HTR-8/SVneo (cell line): ENCODE results near the gene CA12.
"Not testable (repeated sequence)": the region's sequence is repeated elsewhere in the genome, so short reads cannot be mapped to it uniquely, and the experiment has no call there.

Source experiments
- DNase-seq: peaks from one replicate; pipeline ENCODE4 v3.0.0; 2011; ENCODE audit warnings: low spot score, mixed read lengths; ENCODE audit not compliant: insufficient read length
- FAIRE-seq: peaks from 2 replicates; lab custom pipeline; 2011; peaks lifted over from hg19 to GRCh38; lab: Jason Lieb, UNC

CA12 gene

DNA sequence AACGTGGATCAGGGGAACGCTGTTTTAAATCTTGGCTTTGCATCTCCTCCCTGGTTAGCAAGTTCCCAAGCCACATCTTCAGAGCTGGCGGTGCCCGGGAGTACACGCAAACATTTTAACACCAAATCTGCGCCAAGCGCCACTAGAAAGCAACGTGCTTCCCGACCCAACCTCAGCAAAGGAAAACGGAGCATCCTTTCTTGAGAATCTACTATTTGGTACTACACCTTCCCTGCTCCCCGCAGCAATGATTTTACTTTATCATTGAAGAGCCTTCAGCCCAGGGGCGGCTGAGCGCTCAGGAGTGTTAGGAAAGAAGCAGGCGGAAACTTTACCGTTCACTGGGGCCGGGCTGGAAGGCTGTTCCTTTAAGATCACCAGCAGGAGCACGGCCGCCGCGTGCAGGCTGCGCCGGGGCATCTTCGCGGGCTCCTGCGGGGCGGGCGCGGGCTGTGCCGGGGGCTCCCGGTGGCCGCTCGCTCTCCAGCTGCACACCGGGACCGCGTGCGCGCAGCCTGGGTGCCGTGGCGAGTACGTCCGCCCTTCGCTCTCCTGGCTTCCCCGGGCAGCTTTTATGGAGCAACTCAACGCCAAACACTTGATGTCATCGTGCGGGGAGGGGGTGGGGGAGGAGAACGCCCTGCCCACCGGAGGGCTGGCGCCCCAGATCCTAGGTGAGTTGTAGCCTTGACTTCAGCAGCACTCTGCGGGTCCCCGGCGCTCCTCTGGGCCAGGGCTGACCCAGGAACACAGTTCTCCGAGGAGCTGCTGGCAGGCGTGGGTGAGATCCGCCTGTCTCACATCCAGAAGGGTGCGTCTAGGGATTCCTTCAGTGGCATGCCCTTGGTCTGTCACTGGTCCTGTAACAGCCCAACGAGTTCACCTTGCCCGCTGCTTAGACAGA, at the start of gene CA12:
TSS of gene CA12 (minus strand) at position 546 of the 904 bp plus-strand sequence. CDS start at position 420, 126 bp downstream.
- FAIRE-seq = no peak

DNA sequence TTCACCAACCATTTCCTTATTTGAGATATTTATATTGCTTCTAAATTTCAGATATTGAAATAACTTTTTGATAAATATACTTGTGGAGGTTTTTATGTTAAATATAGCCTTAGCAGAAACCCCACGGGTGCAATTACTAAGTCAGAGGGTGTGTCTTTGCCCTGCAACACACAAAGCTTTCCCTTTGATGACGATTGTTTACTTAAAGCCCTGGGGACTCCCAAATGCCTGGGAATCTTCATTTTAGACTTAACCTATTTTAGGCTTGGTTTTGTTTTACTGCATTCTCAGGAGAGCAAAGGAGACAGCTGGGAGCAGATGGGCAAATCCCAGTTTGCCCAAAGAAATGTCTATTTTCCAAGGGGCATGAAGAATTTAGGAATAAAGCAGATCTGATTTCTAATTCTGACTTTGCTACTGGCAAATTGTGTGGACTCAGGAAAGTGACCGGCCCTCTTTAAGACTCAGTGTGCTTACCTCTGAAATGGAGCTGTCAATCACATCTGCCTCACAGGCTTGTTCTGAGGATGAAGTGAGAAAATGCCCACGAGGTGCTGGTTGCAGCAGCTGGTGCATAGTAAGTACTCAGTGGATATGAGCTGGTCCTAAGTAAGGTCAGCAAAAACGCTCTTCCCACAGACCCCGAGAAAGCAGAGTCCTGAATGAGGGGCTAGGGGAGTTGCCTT, 49.3 kb upstream of the CA12 start:
- no peak for DNase-seq

More for the DNA sequence above, at the start of gene CA12:
- peak; percentile 31 for DNase-seq

DNA sequence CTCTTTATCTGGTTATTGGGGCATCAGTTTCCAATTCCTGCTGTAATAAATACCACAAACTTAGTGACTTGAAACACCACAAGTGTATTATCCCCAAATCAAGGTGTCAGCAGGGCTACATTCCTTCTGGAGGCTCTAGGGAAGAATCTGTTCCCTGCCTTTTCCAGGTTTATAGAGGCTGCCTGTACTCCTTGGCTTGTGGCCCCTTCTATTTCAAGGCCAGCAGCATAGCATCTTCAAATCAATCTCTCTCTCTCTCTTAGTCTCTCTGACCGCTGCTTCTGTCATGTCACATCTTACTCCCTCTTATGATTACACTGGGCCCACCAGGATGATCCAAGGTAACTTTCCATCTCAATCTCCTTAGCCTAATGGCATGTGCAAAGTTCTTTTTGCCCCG, 44.9 kb upstream of the CA12 start:
- DNase-seq (no peak), FAIRE-seq (no peak)

More for the DNA sequence above, 49.3 kb upstream of the CA12 start:
- FAIRE-seq = no peak

DNA sequence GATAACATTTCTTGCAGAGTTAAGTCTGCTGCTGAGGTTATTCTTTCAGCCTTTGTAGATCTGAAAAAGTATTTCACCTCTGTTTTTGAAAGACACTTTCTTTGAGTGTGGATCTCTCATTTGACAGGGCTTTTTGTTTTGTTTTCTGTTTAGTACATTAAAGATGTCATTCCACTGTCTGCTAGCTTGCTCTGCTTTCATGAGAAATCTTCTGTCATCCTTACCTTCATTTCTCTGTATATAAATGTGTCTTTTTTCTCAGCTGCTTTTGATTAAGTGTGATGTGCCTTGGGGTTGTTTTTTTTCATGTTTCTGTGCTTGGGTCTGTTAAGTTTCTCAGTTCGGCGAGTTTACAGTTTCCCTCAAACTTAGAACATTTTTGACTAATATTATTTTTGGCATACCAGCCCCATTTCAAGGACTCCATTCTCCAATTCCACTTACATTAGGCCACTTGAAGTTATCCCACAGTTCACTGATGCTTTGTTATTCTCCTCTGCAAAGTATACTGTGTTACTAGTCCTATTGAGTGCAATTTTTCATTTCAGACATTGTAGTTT, 43.9 kb upstream of the CA12 start:
- FAIRE-seq = no peak
- no peak for DNase-seq

DNA sequence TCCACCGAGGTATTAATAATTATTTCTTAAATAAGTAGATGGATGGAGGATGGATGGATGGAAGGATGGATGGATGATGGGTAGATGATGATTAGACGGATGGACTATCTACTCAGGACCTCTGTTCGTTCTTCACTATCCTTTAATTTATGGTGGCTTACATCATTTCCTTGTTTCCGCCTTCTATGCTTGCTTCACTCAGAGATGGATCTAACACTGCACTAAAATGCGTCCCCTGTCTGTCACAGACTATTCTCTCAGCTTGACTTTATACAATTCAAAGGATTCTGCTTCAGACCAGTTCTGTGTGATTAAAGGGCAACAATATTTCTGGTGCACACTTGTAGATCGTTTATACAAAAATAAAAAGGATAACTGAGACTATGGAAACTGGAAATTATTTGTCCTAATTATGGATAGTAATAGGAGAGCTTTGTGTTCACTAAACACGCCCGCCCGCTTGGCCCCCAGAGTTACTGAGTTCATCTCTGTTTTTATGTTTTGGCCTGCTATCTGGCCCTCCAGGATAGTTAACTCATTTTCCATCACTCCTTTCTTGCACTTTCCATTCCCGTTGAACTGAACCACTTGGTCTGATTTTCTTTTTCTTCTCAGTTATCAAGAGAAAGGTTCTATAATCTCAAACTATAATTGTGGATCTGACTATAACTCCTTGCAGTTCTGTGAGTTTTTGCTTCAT, 41.4 kb upstream of the CA12 start:
- FAIRE-seq (no peak), DNase-seq (no peak)

DNA sequence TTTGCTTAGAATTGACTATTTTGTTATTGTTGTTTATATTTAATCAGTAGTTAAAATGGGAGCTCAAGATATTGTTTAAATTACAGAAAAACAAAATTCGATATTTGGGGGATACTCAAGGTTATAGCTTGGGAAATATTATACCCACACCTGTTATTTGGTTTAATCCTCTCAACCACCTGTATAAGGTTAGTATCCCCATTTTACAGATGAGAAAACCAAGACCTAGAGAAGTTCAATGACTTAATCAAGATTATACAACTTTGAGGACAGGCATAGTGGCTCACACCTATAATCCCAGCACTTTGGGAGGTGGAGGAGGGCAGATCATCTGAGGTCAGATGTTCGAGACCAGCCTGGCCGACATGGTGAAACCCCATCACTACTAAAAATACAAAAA, 39.8 kb upstream of the CA12 start:
- DNase-seq (no peak), FAIRE-seq (no peak)

DNA sequence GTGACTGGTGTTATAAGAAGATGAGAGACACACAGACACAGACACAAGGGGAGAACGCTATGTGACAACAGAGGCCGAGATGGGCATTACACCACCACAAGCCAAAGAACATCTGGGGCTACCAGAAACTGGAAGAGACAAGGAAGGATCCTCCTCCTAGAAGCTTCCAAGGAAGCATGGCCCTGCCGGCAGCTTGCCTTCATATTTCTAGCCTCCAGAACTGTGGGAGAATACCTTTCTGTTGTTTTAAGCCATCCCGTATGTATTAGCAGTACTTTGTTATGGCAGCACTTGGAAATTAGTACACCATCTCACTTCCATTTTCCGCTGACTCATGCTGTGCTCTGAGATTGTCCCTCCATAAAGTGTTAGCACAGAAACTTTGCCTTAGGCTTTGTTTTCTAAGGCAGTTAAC, 38.7 kb upstream of the CA12 start:
- no peak for FAIRE-seq

DNA sequence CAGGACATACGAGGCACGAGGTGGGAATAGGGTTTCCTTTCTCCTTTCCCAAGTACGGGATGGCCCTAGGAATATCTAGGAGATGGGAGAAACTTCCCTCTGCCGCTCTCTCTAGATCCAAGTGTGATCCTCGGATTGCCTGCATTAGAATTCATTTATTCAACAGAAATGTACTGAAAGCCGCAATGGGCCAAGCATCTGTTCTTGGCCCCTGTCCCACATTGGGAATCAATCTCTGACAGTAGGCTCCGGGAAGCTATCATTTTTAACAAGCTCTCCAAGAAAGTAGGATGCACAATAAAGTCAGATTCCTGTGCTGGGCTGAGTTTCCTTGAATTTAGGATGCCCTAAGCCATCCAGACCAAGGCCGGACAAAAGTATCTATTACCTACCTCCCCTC, 37.2 kb upstream of the CA12 start:
- DNase-seq = no peak
- FAIRE-seq = no peak

More for the DNA sequence above, 38.7 kb upstream of the CA12 start:
- DNase-seq = no peak

- FAIRE-seq (no peak), DNase-seq (no peak)
These were observed 36.1 kb upstream of the CA12 start for GRCh38 chr15:63417721-63418120.

DNA sequence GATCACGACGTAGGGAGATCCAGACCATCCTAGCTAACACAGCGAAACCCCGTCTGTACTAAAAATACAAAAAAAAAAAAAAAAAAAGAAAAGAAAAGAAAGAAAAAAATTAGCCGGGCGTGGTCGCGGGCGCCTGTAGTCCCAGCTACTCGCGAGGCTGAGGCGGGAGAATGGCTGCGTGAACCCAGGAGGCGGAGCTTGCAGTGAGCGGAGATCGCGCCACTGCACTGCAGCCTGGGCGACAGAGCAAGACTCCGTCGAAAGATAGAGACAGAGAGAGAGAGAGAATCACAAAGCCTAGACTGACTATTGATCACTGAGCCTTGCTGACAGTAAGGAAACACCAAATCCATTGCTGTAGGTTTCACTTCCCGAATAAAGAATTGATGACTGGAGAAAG, 35.6 kb upstream of the CA12 start:
- not testable (repeated sequence) for DNase-seq, FAIRE-seq

GRCh38 chr15:63414474-63415120, 33.0 kb upstream of the CA12 start:
- no peak for DNase-seq
- no peak for FAIRE-seq

DNA sequence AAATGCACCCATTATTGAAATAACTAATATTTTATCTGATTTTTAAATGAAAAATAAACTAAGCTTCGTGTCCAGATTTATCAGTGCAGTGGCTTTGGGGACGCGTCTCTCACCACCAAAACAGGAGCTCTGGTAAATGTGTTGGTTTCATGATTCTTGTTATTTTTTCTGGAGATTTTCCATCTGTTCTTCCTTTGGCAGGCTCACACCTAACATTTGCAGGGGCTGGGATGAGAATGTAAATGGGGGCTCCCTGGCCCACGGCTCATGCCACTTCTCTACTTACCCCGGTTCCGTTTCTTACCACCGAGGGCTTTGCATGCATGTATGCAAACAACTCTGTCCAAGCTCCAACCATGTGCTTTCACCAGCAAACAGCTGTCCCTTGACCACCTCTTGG, 30.9 kb upstream of the CA12 start:
- DNase-seq = no peak
- no peak for FAIRE-seq

- FAIRE-seq = no peak
- no peak for DNase-seq
These were observed 30.2 kb upstream of the CA12 start for GRCh38 chr15:63411866-63412265.

- DNase-seq = no peak
- FAIRE-seq = no peak
These were observed 27.5 kb upstream of the CA12 start for GRCh38 chr15:63409179-63409578.

DNA sequence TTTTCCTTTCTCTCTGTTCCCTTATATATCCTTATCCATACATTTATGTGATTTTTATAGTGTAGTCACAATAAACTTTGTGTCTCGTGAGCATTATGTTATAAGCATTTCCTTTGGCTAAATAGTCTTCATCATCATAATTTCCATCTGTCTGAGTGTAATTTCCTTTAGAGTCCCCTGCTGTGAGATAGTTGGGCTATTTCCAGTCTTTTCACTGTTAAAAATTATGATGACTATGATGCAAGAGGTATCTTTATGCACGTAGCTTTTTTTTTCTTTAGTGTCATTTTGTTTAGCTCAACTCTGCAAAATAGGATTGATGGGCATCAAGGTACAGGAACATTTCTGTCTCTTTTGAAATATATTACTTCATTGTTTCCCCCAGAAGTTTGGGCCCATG, 26.9 kb upstream of the CA12 start:
- no peak for DNase-seq
- no peak for FAIRE-seq

- no peak for FAIRE-seq
These were observed 26.0 kb upstream of the CA12 start for GRCh38 chr15:63407612-63408011.

GRCh38 chr15:63405683-63406390, 24.2 kb upstream of the CA12 start:
- DNase-seq (no peak), FAIRE-seq (no peak)

More at GRCh38 chr15:63407612-63408011, 26.0 kb upstream of the CA12 start:
- no peak for DNase-seq

GRCh38 chr15:63405159-63405558, 23.5 kb upstream of the CA12 start:
- DNase-seq (no peak), FAIRE-seq (no peak)

DNA sequence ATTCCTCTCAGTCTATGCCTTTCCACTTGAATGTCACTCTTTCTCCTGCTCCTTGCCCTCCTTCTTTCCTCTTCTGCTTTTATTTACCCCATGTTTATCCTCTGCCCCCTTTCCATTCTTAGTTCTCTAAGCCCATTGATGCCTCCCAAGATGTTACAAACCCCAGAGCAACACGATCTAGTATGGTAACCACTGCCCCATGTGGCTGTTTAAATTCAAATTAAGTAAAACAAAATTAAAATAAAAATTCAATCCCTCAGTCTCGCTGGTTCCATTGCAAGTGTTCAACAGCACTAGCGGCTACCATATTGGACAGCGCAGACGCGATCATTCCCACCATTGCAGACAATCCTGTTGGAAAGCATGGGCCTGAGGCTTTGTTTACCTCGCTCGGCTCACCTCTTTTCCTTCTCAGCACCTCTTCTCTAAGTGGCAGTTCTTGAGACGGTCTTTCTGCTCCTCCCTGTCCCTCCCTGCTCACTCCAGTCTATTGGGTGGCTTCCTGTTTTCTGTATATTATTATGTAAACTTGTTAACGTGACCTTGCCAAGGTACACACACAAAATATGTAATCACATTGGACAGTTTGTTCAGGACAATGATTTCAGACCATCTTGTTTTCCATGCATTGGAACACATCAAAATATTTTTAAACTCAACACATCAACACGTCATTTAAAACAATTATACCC, 21.8 kb upstream of the CA12 start:
- DNase-seq (no peak), FAIRE-seq (no peak)
